ELF-1 (cell line): Measurements from ENCODE around the gene DPP6.

Experiments used
- DNase-seq: peaks from one replicate; pipeline ENCODE4 v3.0.0-alpha.2; 2016; ENCODE audit warnings: low read depth, low spot score

Gene DPP6

DNA sequence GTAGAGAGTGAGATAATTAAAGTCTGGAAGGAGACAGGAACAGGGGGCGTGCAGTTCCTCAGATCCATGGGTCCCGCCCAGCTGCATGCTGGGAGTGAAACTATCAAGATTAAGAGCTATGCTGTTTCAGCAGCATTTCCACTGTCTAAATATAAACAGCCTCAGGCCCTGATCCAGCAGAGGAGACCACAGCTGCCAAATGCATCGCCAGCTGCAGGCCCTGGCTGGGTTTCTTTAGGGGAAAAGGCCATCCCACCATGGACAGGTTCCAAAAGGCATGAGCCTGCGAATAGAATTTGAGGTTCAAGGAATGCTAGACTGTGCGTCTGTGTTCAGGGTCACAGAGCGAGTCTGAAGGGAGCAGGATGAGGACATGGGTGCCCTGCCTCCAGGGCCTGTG is 539.3 kb downstream of the DPP6 start:
- no peak for DNase-seq

DNA sequence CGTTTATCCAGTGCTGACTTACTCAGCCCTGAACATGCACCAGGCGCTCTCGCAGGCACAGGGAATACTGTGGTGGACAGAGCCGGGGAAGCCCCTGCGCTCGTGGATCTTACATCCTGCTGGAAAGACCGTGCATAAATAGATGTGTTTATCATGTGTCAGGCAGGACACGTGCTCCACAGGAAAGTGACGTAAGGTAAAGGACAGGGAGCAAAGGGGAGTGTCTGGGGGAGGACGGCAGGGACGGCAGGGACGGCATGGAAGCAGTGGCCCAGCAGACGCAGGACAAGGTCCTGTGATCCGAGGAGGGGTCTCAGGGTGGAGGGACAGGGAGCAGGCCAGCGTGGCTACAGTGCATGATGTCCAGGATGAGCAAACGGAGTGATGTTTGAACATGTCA is 540.2 kb downstream of the DPP6 start:
- DNase-seq: no peak

DNA sequence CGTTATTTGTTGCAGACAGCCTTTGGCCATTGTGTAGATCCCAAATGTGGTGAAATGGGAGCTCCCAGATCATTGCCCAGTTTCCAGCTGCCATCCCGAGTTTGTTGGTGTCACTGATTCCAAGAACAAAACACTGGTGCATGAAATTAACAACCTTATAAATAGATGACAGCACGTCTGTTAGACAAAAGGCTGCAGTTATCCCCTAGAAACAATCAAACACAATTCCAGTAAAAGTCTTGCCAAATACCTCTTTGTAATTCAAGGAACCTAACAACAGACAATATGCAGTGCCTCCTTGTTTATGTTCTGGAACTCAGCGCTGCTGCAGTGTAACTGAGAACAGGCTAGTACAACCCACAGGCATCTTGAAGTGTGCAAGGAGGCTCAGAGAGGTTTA is 546.2 kb downstream of the DPP6 start:
- DNase-seq: no peak

DNA sequence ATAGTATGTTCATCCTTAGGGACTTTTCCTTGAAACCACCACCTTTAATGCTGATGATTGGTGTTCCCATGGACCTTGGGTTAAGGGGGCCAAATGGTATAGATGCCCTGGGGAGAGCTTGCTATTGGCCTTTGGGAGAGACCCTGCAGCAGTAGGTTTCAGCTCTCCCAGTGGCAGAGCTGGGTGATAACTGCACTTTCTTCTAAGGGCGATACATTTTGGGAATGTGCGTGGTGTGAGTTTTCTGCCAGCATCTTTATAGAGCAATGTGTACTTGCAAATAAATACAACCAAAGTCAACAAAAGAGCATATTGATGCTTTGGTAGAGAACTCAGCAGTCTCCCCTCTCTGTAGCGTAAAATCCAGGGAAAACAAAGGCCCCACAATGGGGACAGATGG is 546.7 kb downstream of the DPP6 start:
- no peak for DNase-seq

DNA sequence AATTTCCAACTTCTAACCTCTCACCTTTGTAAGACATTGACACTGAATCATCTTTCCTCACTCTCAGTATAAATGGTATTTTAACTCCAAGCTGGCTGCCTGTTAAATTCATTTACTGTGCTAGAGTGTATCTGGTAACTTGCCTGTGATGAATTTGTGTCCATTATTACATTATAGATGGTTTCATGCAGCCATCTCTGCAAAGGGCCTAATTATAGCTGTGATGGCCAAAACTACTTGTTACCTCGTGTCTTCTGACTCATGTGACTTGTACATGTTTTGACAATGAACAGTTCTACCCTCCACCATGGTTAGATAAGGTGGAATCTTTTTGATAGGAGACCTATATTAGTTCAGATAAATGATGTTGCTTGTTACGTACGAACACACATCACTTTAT is 558.7 kb downstream of the DPP6 start:
- DNase-seq: no peak

DNA sequence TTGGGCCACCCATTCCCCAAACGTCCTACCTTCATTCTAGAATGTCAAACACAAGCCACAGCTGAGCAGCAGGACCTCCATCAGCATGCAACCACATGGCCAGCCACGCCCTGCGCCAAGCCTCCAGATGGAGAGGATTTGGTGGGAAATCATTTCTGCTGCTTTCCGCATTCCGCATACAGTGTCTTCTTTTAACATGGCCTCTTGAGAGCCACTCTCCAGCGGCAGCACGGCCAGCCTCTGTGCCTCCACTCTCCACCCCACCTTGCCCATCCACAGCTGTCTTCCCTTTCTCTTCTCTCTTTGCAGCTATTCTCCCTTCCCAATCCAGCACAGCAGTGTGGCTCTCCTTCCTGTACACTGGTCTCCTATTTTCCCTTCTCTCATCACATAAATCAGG is 561.6 kb downstream of the DPP6 start:
- no peak for DNase-seq

DNA sequence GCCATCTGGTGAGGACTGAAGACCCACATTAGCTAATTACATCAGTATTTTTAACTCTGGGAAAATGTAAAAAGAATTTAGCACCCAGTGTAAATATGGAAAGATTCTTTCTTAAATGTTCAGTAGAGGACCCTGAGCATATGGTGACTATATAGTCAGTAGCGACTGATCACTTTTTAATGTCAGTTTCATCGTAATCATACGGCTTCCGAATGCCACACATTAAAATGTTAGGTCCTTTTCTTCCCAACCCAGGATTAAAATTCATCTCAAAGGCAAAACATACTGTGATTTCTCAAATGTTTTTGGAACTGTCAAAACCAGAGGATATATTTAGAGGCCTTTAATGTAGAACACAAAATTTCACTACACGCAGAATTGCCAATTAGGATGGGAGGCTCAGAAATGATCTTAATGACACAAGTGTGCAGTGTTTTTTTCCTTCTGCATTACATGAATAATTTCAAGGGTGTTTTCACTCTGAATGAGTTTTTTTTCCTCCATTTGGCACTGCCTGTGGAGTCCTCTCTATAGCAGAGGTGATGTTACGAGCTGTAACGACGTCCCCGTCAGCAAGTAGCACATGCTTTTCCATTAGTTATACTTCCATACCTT is 568.0 kb downstream of the DPP6 start:
- DNase-seq: no peak

DNA sequence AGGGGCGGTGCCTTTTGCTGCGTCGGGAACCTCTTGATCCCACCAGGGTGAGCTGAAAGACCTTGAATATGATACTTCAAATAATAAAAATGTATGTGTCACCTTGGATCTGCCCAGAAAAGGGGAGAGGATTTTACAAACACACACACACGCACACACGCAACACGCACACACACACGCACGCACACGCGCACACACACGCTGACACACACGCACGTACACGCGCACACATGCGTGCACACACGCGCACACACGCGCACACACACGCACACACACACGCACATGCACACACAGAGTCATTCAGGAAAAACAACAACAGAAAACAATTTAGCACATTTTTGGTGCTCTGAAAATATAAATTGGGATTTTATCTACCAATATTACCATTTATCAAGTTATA is 571.2 kb downstream of the DPP6 start:
- no peak for DNase-seq

DNA sequence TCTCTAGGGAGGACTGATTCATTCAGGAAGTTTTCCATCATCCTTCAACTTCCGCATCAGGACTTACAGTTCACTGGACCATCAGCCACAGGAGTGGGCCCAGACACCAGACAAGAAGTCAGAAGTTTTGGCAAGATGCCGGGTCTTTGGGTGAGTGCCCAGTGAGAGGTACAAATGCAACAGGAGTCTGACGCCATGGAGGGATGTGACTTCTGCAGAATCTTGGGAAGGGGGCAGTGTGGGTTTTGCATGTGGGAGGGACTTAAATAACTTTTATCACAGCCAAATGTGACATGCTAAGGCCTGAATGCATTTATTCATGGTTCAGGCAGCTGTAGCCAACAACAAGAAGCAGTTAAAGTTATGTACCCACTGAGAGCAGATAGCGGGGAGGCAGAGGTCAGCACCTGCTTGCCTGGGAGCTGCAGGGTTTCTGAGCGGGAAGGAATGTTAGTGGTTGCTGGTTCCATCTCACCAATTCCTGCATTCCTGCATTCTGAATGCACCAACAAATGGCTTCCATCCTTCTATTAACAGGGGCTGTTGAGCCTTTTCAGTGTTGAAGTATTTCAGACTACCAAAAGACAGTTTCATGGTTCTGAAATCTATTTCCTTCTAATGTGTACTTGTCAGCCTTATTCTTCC is 575.6 kb downstream of the DPP6 start:
- no peak for DNase-seq

DNA sequence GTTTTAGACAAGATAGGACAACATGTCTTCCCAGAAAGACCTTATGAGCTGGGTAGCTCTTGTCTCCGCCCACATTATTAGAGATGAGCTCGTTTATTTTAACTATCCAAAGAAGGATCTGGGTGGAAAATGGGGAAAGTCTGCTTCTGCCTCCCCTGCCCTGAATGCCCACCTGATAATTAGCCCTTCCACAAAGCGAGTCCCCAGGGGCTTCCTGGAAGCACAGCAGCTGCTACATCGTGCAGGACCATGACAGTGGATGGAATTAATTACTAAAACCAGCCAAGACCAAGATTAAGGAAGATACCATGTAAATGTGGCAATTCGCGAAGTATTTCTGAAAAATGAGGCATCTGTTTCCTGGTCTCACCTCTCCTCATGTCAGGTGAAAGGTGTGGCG is 576.4 kb downstream of the DPP6 start:
- no peak for DNase-seq

DNA sequence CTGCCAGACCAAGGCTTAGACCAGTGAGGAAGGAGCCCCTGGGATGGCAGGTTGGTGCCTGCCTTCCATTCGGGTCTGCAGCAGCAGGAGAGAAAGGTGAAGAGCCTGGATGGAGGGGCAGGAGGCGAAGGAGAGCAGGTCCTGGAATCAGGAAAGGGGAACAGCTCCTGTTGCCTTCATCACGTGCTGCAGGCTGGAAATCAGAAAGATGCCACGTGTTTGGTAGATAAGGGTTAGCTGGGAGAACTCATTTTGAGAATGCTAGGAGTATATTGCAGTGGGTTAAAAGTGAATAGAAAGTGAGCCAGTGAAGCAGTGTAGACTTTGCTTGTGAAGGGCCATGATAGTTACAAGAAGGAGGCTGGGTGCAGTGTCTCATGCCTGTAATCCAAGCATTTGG is 579.0 kb downstream of the DPP6 start:
- no peak for DNase-seq

DNA sequence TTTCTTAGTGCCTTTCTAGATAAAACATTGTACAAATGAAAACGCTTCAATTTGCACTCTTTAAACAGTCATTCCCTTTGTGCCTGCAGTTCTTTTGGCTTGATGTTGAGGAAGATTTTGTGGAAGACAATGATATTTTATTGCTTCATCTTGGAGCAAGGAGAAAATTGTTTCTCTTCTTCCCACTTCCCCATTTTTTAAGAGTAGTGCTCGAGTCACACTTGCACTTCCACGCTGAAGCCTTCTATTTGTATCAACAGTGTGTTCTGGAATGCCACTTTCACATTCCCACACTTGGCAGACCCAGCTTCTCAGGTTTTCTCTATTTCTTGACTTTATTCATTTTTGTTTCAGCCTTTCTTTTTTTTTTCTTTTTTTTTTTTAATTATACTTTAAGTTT is 581.4 kb downstream of the DPP6 start:
- no peak for DNase-seq

DNA sequence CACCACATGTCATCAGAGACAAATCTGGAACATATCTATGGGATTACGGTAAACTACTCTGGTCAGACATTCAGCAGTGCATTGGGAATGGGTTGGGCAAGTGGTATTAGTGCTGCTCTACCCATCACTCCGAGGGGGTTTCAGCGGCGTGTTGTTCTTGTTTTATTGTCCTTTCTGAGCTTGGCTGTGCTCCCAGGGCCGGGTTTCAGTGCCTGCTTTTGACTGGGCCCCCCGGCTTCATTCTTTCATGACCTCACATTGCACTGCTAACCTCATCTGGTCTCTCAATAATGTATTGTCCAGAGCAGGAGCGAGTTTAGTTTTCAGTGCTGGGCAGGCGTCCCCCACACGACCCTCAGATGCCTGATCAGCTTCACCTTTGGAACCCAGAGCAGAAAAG is 586.1 kb downstream of the DPP6 start:
- no peak for DNase-seq

DNA sequence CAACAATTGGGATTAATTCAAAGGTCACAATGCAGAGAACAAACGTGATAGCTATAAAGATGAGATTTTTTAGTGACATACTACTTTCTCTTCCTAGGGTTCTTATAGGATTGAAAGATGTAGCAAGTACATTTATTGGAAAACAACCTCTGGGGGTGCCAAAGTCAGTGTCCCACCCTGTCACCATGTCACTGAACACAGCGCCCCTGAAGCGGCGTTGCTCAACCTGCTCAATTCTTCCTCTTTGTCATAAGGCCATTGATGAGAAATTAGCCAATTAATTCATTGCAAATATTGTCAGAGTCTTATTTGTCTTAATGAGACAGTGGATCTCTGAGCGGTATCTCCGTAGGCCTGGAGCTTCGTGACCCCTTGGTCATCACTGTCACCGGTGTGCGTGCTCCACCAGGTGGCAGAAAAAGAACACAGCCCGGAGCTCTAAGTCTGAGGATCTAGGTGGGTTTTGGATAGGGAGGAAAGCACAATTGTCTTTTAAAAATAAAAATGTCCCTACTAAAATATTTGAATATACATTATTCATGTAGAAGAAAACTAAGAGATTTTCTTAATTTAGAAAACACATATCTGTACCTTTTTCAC is 588.2 kb downstream of the DPP6 start:
- DNase-seq: peak; percentile 6

DNA sequence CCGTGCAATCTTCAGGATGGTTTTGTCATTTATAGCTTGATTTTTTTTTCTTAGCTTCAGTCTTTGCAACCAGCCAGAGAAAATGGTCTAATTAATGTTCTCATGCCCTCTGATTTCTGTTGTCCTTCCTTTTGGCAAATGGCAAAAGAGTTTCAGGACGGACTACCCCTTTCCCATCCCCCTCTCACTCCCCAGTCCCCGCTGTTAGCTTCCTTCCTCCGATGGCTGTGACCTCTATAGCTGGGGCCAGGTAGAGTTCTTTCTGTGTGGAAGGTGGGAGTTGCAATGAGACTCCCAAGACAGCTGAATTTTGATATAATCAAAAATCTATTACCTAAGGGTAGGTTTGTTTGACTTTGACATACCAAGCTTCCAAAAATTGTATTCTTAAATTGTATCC is 588.7 kb downstream of the DPP6 start:
- DNase-seq: no peak

DNA sequence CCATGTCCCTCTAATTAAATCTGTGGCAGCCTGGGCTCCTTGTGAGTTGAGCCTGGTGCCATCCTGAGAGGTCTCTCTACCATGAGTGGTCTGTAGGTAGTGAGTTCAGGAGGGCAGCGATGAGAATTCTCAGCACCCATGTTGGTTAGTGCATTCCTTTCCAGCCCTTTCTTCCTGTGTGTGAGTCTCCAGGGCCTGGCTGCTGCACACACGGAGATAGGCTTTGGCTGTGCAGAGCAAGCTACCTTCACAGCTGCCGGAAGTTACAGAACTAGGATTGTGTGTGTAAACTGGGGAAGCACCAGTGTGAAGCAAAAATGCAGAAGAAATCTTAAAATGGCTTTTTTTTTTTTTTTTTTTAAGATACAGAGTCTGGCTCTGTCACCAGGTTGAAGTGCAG is 592.2 kb downstream of the DPP6 start:
- DNase-seq: no peak

DNA sequence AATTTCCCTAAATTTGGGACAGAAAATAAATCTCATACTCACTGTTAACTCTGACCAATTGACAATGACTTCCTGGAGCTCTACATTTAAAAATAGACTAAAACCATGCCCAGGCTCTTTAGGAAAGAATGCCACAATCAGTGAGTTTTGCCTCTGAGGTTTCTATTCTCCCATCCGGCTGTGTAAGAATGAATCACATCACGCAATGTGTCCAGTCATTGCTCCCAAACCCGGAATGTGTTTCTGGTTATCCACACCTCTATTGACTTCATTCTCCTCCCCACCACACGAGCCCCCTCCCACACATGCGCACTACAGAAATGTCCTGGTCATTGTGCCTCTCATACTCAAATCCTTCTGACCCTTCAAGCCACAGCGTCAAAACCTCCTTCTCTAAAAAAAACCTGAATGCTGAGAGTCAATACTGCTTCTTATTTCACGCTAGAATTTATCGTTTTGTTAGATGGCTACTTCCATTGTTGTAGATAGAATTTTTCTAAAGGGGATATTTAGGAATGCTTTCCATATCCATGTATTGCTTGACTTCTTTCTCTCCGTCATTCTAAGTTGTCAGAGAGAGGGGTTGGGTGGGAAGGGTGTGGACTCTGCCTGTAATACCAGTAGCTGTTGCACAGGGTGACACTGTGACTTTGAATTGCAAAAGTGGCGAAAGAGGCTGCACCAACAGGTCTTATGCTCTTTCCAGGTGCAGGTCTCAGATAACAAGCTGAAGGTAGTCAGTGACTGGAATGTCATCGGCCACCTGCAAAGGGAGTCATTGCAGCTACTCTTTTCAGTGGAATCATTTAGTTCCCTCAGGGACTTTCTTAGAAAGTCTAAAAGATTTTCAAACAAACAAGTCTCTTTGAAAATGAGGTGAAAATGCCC is 594.2 kb downstream of the DPP6 start:
- DNase-seq: no peak

DNA sequence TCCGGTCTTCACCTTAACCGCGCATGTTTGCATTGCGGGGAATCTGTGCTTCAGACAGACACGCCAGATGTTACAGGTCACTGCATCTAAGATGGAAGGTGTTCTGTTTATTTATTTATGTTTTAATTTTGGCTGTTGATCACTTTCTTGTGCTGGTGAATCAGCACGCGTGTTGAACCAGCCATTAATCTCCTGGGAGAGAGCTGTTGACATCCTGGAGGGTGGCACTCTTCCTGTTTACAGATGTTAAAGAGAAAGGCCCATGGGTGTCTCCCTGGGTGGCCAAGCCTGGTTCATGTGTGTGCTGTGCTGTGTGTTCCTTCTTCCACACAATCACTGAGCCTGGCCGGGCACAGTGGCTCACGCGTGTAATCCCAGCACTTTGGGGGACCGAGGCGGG is 595.4 kb downstream of the DPP6 start:
- DNase-seq: no peak

DNA sequence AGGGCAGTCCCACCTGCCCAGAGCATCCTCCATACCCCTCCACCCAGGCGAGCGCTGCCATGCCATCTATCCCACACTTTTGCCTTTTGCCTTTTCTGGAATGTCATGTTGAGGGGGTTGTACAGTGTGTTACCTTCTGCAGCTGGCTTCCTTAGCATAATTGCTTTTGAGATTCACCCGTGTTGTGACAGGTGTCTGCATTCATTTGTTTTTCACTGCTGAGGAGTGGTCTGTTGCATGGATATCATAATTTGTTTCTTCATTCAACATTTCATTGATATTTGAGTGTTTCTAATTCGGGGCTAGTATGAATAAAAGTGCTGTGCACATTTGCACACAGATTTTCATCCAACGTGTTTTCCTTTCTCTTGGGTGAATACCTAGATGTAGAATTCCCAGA is 596.8 kb downstream of the DPP6 start:
- no peak for DNase-seq

DNA sequence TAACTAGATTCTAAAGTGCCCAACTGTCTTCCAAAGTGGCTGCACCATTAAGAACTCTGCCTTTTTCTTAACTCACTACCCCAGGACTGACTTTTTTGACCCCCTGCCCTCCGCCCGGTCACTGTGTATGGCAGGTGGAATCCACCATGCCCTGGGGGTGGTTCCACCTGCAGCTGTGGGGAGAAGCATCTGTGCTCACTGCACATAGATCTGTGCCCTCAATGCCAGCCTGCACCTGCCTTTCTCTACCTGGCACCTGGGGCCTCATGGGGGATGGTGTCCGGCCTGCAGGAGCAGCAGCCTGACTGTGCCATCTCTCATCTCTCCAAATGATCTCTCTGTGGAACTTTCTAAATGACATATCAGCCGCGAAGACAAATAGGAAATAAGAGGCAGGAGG is 597.2 kb downstream of the DPP6 start:
- no peak for DNase-seq

DNA sequence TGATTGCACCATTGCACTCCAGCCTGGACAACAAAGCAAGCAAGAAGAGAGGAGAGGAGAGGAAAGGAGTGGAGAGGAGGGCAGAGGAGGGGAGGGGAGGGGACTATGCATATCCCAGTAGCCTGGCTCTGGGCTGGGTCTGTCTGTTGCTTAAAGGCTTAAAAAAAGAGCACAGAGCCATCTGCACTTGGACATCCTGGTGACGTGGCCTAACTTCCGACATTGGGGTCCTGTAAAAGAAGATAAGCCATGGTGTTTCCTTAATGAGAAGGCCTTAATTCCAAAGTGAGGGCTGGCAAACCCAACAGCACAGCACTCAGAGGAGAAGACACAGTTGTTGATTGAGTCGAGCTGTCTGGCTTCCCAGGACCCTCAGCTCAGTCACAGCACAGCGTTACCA is 598.1 kb downstream of the DPP6 start:
- DNase-seq: no peak

DNA sequence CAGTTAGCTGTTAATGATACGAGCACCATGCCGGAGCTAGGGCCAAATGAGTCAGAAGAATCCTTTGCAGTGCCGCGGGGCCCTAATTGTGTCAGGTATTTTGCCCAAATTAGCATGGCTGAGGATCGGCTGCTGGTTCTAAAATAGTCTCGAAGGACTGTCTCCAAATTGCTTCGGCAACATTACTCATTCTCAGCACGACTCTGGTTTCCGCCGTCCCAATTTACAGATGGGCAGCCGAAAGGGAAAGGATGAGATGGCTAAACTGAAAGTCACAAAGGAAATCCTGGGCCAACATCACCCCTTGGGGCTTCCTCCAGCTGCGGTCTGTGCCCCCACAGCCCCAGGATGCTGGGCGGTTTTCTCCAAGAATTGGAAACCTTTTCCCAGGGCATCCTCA is 599.3 kb downstream of the DPP6 start:
- DNase-seq: no peak

DNA sequence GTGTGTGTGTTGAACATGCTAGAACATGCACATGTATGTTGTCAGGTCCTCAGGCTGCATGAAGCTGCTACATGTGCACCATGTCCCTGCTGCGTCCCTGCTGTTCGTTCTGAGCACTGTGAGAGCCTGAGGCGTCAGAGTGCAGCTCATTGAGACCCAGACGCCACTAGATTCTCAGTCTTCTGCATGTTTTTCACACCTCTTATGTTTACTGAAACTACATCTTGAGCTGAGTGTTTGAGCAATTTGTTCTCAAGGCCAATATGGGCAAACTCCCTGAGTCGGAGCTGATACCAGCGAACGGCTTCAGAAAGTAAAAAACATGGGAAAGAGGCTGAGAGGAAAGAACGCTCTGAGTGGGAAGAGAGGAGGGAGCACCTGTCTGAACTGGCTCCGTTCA is 600.4 kb downstream of the DPP6 start:
- no peak for DNase-seq
